Neural progenitor cell (in vitro differentiated cells): ENCODE data around the gene CHRDL2. TPM values are rescaled to one million over a fixed set of nuclear protein-coding genes. Genes with fewer than 3 reads are reported as not detected.
A peak's percentile ranks its signal among the peaks of the same experiment; 100 is the strongest.

ENCODE experiments used
- DNase-seq: peaks from one replicate; pipeline ENCODE4 v3.0.0-alpha.2; 2016; ENCODE audit warnings: low spot score
- H2AFZ ChIP-seq: fragments of 200-600 bp; sonication (generic); replicated peaks from 2 replicates; pipeline ENCODE4 v1.6.1; 2016; ENCODE audit warnings: antibody characterized with exemption
- H3F3A ChIP-seq: fragments of 200-600 bp; sonication (generic); 2 replicates; pipeline ENCODE4 v1.6.1; 2016; ENCODE audit warnings: antibody characterized with exemption, low read depth
- H3K27ac ChIP-seq: fragments of 200-600 bp; sonication (generic); 2 replicates; pipeline ENCODE4 v1.5.1; 2016; ENCODE audit warnings: mild to moderate bottlenecking
- H3K27me3 ChIP-seq: fragments of 200-600 bp; sonication (generic); 2 replicates; pipeline ENCODE4 v1.6.1; 2016; ENCODE audit warnings: mild to moderate bottlenecking, moderate library complexity
- H3K36me3 ChIP-seq: fragments of 200-600 bp; sonication (generic); 2 replicates; pipeline ENCODE4 v1.5.1; 2016
- H3K4me1 ChIP-seq: fragments of 200-600 bp; sonication (generic); 2 replicates; pipeline ENCODE4 v1.6.1; 2016; ENCODE audit warnings: mixed run types
- H3K4me2 ChIP-seq: fragments of 200-600 bp; sonication (generic); 2 replicates; pipeline ENCODE4 v1.6.1; 2016
- H3K4me3 ChIP-seq: fragments of 200-600 bp; sonication (generic); 2 replicates; pipeline ENCODE4 v1.5.1; 2016
- H3K79me2 ChIP-seq: fragments of 200-600 bp; sonication (generic); 2 replicates; pipeline ENCODE4 v1.6.1; 2016; ENCODE audit warnings: low read depth
- H3K9ac ChIP-seq: fragments of 200-600 bp; sonication (generic); 2 replicates; pipeline ENCODE4 v1.6.1; 2016
- H3K9me3 ChIP-seq: fragments of 200-600 bp; sonication (generic); 2 replicates; pipeline ENCODE4 v1.5.1; 2016; ENCODE audit warnings: low read depth
- H4K20me1 ChIP-seq: fragments of 200-600 bp; sonication (generic); 2 replicates; pipeline ENCODE4 v1.6.1; 2016; ENCODE audit warnings: low read depth
- H3K27ac Mint-ChIP-seq: 3 replicates; pipeline ENCODE4 v1.8.0; 2021; ENCODE audit warnings: mixed read lengths
- H3K27me3 Mint-ChIP-seq: 2 replicates; pipeline ENCODE4 v1.8.0; 2022; ENCODE audit warnings: low read depth, mild to moderate bottlenecking, inconsistent platforms, moderate library complexity, mixed read lengths; ENCODE audit not compliant: insufficient read depth
- H3K36me3 Mint-ChIP-seq: 3 replicates; pipeline ENCODE4 v1.8.0; 2021; ENCODE audit warnings: mixed read lengths
- H3K4me1 Mint-ChIP-seq: 3 replicates; pipeline ENCODE4 v1.8.0; 2021; ENCODE audit warnings: mixed read lengths
- H3K4me3 Mint-ChIP-seq: 3 replicates; pipeline ENCODE4 v1.8.0; 2021; ENCODE audit warnings: mild to moderate bottlenecking, moderate library complexity, mixed read lengths
- H3K9me3 Mint-ChIP-seq: 3 replicates; pipeline ENCODE4 v1.8.0; 2020; ENCODE audit warnings: mixed read lengths
- EZH2 ChIP-seq: fragments of 200-600 bp; sonication (generic); IDR thresholded peaks from 2 replicates; pipeline ENCODE4 v1.6.1; 2017; ENCODE audit warnings: antibody characterized with exemption, mild to moderate bottlenecking, moderate library complexity
- EZH2phosphoT487 ChIP-seq: fragments of 200-600 bp; sonication (generic); IDR thresholded peaks from 2 replicates; pipeline ENCODE4 v1.6.1; 2017; ENCODE audit warnings: antibody characterized with exemption
- total RNA-seq: library from RNA; depleted of rRNA; stranded (reverse); fragments of >200 nt; gene quantifications from 2 replicates; pipeline ENCODE4 v1.2.3, GENCODE V29; 2015; ENCODE audit warnings: low replicate concordance
- TF ChIP-seq, protein P1 (sequence below): fragments of 200-600 bp; sonication (generic); IDR thresholded peaks from 2 replicates; pipeline ENCODE4 v1.5.1; 2017; ENCODE audit warnings: antibody characterized with exemption, mild to moderate bottlenecking

CHRDL2 gene
- total RNA-seq, 1 donor from 2014 or later: not detected

DNA sequence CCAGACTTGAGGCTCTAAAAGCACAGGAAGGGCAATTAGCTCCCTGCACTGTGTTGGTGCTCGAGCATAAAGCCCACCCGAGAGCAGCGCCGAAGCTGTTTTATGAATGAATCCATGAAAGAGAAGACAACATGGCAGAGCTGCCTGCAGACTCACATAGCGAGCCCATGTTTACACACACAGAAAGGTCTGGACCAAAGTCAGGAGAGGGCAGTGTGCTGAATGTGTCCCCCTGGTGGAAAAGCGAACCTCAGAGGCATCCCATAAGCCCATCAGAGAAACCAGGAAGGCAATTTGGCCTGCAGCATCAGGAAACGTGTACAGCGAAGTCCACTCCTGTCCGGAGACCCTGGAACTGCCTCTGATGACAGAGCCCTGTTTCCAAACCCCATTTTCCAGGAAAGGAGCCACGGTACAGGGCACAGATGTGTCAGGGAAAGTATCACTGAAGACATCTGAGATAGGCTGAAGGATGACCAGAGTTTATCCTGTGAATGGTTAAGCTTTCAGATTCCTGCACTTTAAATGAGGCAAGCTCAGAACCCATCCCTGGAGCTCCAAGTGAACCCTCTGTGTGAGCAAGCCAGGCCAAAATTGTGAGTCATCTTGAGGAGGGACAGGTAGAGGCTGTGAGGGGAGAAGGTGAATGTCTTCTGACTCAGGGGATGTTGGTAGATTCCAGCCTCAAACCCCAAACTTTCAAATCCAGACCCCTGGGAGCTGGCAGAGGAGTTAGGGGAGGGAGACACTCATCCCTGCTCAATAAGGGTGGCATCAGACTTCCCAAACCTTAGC, 36.9 kb downstream of the CHRDL2 start:
- no peaks in the 10 kb centered on the region for H3K27me3 ChIP-seq
- no peaks in the 10 kb centered on the region for H3K9me3 ChIP-seq
- Mint-ChIP-seq H3K36me3 (no peaks in the 10 kb centered on the region), H3K9me3 (no peaks in the 10 kb centered on the region), H3K27me3 (peaks cover 3% of the 10 kb centered on the region), H3K4me1 (no peaks in the 10 kb centered on the region), H3K27ac (no peak overlapping the region), H3K4me3 (no peak overlapping the region)
- TF ChIP-seq EZH2: no peak
- TF ChIP-seq, protein P1, sequence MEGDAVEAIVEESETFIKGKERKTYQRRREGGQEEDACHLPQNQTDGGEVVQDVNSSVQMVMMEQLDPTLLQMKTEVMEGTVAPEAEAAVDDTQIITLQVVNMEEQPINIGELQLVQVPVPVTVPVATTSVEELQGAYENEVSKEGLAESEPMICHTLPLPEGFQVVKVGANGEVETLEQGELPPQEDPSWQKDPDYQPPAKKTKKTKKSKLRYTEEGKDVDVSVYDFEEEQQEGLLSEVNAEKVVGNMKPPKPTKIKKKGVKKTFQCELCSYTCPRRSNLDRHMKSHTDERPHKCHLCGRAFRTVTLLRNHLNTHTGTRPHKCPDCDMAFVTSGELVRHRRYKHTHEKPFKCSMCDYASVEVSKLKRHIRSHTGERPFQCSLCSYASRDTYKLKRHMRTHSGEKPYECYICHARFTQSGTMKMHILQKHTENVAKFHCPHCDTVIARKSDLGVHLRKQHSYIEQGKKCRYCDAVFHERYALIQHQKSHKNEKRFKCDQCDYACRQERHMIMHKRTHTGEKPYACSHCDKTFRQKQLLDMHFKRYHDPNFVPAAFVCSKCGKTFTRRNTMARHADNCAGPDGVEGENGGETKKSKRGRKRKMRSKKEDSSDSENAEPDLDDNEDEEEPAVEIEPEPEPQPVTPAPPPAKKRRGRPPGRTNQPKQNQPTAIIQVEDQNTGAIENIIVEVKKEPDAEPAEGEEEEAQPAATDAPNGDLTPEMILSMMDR: peak; percentile 31
- no peak overlapping the region for H3K9ac ChIP-seq
- H3K36me3 ChIP-seq: no peaks in the 10 kb centered on the region
- no peaks in the 10 kb centered on the region for H3K79me2 ChIP-seq
- H3K27ac ChIP-seq: no peak overlapping the region
- H3K4me1 ChIP-seq: peaks cover 9% of the 10 kb centered on the region
- no peak overlapping the region for H3K4me2 ChIP-seq
- no peaks in the 10 kb centered on the region for H4K20me1 ChIP-seq
- DNase-seq: no peak
- H3K4me3 ChIP-seq: no peak overlapping the region
- no peaks in the 10 kb centered on the region for H3F3A ChIP-seq
- no peak overlapping the region for H2AFZ ChIP-seq

DNA sequence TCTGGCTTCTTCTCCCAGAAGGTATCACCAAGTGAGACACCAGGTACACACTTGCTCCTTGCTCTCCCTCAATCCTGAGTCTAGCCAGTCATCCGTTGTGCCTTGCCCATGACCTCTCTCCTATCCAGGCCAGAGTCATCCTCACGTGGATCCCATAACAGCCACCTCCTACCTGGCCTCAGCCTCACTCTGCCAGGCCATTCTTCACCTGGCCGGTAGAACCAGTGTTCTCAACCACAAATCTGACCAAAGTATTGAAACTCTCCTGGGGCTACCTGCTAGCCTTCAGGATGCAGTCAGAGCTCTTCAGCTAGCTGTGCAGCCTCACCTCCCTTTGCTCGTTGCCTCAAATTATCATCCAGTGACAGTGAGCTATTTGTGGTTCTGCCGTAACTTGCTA, 37.7 kb downstream of the CHRDL2 start:
- Mint-ChIP-seq H3K27me3 (peaks cover 3% of the 10 kb centered on the region), H3K4me3 (no peak overlapping the region), H3K9me3 (no peaks in the 10 kb centered on the region), H3K27ac (no peak overlapping the region), H3K4me1 (no peaks in the 10 kb centered on the region), H3K36me3 (no peaks in the 10 kb centered on the region)
- Histone ChIP-seq H3F3A (no peaks in the 10 kb centered on the region), H3K4me3 (no peak overlapping the region), H3K9me3 (no peaks in the 10 kb centered on the region), H3K27ac (no peak overlapping the region), H3K4me2 (no peak overlapping the region), H4K20me1 (no peaks in the 10 kb centered on the region), H3K36me3 (no peaks in the 10 kb centered on the region), H2AFZ (no peak overlapping the region), H3K27me3 (no peaks in the 10 kb centered on the region), H3K4me1 (peaks cover 9% of the 10 kb centered on the region), H3K9ac (no peak overlapping the region), H3K79me2 (no peaks in the 10 kb centered on the region)
- DNase-seq: no peak
- no peak for TF ChIP-seq EZH2phosphoT487
- TF ChIP-seq, protein P1: no peak

DNA sequence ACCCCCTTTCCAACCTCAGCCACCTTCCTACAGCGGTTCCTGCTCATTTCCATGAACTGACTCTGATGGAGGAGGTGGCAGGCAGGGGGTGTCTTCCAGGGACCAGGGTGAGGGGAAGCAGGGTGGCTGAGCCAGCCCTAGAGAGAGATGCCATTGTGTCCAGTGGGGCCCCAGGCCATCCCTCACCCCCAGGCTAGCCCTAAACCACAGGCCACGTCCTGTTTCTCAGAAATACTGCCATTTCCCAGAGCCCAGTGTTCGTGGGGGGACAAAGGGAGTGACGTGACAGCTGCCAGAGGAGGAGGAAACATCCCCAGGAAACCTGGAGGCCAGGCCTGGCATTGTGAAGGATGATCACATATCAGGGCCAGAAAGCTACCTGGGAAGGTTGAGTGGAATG, 39.5 kb downstream of the CHRDL2 start:
- no peak overlapping the region for H3K27ac Mint-ChIP-seq
- no peaks in the 10 kb centered on the region for H3K9me3 Mint-ChIP-seq
- H4K20me1 ChIP-seq: no peaks in the 10 kb centered on the region
- H3K4me1 ChIP-seq: peaks cover 9% of the 10 kb centered on the region
- no peaks in the 10 kb centered on the region for H3K79me2 ChIP-seq
- no peaks in the 10 kb centered on the region for H3K27me3 ChIP-seq
- no peak overlapping the region for H3K27ac ChIP-seq
- peaks cover 3% of the 10 kb centered on the region for H3K27me3 Mint-ChIP-seq
- peaks cover 4% of the 10 kb centered on the region for H3K4me1 Mint-ChIP-seq
- H3K36me3 Mint-ChIP-seq: no peaks in the 10 kb centered on the region
- no peaks in the 10 kb centered on the region for H3K36me3 ChIP-seq
- TF ChIP-seq EZH2phosphoT487: no peak
- TF ChIP-seq, protein P1: no peak
- TF ChIP-seq EZH2: no peak
- H2AFZ ChIP-seq: no peak overlapping the region
- no peak overlapping the region for H3K9ac ChIP-seq
- DNase-seq: no peak
- H3K4me2 ChIP-seq: no peak overlapping the region
- no peaks in the 10 kb centered on the region for H3K9me3 ChIP-seq
- H3K4me3 Mint-ChIP-seq: no peak overlapping the region
- H3F3A ChIP-seq: no peaks in the 10 kb centered on the region
- H3K4me3 ChIP-seq: no peak overlapping the region
